HG02938 (cell line): ENCODE measurements around the gene NCAPG2.
A peak's percentile ranks its signal among the peaks of the same experiment; 100 is the strongest.

Source experiments
- ATAC-seq: cut with Tn5 transposase; IDR thresholded peaks from one replicate; pipeline ENCODE4 v1.9.1; 2021; ENCODE audit warnings: mild to moderate bottlenecking, moderate library complexity; ENCODE audit not compliant: unreplicated experiment

The NCAPG2 gene, protein sequence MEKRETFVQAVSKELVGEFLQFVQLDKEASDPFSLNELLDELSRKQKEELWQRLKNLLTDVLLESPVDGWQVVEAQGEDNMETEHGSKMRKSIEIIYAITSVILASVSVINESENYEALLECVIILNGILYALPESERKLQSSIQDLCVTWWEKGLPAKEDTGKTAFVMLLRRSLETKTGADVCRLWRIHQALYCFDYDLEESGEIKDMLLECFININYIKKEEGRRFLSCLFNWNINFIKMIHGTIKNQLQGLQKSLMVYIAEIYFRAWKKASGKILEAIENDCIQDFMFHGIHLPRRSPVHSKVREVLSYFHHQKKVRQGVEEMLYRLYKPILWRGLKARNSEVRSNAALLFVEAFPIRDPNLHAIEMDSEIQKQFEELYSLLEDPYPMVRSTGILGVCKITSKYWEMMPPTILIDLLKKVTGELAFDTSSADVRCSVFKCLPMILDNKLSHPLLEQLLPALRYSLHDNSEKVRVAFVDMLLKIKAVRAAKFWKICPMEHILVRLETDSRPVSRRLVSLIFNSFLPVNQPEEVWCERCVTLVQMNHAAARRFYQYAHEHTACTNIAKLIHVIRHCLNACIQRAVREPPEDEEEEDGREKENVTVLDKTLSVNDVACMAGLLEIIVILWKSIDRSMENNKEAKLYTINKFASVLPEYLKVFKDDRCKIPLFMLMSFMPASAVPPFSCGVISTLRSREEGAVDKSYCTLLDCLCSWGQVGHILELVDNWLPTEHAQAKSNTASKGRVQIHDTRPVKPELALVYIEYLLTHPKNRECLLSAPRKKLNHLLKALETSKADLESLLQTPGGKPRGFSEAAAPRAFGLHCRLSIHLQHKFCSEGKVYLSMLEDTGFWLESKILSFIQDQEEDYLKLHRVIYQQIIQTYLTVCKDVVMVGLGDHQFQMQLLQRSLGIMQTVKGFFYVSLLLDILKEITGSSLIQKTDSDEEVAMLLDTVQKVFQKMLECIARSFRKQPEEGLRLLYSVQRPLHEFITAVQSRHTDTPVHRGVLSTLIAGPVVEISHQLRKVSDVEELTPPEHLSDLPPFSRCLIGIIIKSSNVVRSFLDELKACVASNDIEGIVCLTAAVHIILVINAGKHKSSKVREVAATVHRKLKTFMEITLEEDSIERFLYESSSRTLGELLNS

DNA sequence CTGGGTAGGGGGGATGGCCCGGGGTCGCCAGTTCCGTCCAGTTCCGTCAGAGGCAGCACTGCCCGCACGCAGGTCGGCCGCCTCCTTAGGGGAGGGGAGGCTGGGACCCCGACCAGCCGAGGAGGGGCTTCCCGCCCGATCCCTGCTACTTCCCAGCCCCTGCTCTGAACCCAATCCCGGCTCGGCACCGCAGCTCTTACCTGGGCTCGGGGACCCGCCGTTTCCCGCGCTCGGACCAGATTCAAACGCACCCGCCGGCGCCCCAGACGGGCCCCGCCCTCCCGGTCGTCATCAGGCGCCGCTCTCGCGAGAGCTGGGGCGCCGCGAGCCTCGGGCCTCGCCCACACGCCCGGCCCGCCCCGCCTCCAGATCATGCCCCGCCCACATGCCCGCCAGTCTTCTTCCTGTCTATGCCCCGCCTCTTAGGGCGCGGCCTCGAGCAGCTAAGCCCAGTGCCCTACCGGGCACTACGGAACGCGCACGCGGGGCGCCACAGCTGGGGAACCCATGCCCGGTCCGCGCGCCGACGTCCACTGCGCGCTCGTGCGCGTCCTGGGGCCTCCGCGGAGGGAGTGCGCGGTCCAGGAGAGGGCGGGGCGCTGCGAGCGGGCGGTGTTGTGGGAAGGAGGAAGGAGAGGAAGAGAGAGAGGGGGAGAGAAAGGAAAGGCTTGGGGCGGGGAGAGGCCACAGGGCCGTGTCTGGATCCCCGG, at the start of gene NCAPG2:
Gene NCAPG2, minus strand, starts transcription at position 281 of the 710 bp plus-strand sequence. CDS start 2,905 bp downstream, outside the sequence.
- peak; percentile 91 for ATAC-seq

DNA sequence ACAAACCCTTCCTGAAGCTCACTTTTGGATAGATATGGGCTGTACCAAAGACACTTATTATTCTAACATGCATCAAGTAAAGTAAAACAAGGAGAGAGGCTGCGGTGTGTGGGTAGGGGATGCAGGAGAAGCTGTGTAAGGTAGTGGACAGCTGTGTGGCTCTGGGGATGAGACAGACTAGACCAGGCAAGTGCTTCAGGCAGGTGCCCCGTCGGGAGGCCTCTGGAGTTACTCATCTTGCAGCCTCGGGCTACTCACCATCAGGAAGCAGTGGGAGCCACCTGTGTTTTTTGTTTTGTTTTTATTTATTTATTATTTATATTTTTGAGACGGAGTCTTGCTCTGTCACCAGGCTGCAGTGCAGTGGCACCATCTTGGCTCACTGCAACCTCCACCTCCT, 49.3 kb upstream of the NCAPG2 start:
- ATAC-seq = no peak

DNA sequence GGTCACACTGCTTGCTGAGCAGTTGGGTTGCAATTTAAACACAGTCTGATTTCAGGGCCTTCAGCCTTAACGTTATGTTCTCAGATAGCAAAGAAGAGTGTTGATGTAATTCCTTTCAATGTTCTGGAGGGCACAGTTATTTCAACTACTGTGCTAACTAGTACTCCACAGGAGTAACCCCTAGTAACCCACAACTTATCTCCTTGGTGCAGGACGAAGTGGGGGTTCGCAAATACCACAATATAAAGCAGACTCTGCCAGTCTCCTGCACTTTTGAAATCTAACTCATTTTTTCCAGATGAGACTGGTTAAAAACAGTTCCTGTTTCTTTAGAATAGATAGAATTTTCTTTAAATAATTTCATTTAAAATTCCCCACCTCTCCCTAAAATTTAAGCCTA, 47.1 kb upstream of the NCAPG2 start:
- ATAC-seq = no peak

DNA sequence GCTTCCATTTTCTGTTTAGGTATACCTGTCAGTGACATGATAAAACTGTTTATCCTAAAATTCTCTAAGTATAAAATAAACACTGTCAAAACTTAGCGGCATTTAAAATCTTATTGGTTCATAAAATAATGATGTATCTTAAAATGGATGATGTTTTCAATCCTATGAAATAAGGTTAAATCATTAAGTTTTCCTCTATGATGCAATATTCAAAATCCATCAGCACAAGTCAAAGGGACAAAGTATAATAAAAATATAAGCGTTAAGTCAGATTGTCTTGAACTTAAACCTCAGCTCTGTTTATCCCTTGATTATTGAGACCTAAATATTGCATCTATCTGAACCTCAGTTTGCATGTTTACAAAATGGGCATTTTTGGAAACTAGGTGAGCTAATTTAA, 46.6 kb upstream of the NCAPG2 start:
- ATAC-seq = no peak

DNA sequence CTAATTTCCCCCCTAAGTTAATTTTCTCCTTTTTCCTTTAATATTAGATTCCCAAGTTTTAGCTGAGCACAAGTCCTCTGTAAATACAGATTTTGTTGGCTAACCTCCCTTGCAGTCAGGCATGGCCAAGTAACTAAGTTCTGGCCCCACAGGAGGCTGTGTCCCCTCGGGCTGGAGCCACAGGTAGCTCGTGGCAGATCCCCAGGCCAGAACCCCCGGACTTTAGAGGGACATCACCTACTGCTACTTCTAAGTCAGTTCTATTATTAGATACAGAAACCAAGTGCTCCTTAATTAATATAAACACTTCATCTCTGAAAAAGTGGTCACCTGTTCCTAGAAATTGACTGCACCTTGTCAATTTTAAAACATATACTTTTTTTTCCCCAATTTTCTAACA, 46.1 kb upstream of the NCAPG2 start:
- no peak for ATAC-seq

DNA sequence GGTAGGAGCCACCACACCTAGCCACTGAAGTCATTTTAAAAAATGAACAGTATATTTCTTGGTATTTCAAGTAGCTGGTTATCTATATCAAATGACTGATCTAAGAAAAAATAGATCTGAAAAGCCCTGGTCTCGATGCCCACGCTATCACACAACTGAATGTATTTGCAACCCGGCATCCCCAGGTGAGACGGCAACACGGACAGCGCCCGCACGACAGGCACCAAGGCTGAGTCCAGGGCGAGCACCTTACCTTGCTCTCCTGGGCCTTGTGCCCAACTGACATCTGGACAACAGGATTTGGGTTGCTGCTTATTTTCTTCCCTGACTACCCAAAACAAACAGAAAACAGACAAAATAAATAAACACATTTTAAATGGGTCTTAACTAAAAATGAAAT, 44.8 kb upstream of the NCAPG2 start:
- no peak for ATAC-seq

DNA sequence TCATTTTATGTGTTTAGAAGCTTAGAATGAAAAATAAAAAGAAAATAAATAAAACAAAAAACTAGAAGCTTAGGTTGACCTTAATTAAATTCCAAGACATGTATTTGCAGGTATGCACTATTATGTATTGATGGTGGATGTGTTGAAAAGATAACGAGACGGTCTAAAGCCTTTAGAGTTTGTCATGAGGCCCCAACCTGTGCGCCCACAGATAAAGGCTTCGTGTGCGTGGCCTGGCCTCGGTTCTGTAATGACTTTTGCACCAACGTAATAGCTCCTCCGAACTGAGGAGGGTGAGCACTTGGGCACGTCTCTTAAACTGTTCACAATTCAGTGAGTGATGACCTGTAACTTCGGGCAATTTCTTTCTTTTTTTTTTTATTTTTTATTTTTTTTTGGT, 43.7 kb upstream of the NCAPG2 start:
- no peak for ATAC-seq

DNA sequence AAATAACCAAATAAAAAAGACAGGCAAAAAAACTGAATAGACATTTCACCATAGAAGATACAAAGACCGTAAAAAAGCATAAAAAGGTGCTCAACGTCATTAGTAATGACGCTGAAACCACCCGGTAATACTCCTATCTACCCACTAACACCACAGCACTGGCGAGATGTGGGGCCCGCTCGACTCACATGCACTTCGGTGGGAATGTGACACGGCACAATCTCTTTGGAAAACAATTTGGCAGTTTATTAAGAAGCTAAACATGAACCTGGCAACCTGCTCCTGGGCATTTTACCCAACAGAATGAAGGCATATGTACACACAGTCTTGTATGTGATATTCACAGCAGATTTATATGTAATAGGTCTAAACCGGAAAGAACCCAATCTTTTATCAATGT, 42.8 kb upstream of the NCAPG2 start:
- ATAC-seq = no peak

DNA sequence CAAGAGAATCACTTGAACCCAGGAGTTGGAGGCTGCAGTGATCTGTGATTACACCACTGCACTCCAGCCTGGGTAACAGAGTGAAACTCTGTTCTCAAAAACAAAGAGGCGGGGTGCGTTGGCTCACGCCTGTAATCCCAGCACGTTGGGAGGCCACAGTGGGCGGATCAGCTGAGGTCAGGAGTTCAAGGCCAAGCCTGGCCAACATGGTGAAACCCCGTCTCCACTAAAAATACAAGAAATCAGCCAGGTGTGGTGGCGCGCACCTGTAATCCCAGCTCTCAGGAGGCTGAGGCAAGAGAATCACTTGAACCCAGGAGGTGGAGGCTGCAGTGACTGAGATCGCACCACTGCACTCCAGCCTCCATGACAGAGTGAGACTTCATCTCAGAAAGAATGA, 42.4 kb upstream of the NCAPG2 start:
- ATAC-seq = no peak

DNA sequence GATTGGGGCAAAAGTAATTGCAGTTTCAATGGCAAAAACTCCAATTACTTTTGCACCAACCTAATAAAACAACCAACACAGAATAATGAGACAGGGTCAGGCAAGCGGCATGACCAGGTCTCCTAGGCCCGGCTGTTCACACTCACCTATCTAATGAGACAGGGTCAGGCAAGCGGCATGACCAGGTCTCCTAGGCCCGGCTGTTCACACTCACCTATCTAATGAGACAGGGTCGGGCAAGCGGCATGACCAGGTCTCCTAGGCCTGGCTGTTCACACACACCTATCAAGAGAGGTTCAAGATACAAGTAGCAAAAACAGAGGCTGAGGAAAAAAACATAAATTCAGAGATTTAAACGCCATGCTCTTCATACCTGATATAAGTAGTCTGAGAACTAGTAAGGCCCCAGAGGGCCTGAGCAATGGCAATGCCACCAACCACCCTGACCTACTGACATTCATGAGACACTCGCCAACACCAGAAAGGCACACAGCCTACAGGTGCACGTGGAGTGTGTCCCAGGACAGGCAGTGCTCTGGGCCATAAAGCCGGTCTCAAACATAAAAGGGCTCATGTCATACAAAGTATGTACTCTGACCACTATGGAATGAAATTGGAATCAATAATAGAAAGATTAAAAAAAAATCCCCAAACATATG, 40.6 kb upstream of the NCAPG2 start:
- ATAC-seq = no peak

DNA sequence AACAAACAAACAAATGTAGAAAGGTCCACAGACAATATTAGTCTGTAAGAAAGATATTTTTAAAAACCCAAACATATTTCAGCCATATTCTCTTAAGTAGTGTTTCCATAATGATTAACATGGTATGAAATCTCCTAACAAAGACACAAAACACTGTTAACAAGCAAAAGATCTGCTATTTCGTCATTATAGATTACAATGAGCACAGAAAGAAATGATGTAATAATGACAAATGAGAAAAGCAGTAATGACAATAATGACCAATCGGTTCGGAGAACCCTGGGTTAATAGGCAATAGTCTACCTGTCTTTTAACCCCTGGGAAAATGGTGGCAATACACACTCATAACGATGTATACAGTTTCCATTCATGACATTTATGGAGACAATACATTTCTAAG, 39.5 kb upstream of the NCAPG2 start:
- ATAC-seq = no peak

DNA sequence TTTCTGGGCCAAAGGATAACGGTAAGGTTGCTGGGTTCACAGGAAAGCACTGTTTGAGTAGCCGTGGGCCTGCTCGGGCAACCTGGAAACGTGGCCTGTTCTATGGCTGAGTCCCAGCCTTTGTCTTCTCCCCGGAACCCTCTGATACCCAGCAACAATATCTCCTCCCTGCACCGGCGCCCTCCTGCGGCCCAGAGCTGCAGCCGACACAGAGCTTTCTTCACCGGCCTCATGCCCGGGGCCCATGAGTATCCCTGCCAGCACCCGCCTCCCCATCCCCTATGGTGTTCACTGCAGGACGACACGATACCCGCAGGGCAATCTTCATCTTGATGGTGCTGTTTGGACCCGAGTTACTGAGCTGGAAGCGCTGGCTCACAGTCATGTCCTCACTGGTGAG, 38.6 kb upstream of the NCAPG2 start:
- ATAC-seq = no peak

DNA sequence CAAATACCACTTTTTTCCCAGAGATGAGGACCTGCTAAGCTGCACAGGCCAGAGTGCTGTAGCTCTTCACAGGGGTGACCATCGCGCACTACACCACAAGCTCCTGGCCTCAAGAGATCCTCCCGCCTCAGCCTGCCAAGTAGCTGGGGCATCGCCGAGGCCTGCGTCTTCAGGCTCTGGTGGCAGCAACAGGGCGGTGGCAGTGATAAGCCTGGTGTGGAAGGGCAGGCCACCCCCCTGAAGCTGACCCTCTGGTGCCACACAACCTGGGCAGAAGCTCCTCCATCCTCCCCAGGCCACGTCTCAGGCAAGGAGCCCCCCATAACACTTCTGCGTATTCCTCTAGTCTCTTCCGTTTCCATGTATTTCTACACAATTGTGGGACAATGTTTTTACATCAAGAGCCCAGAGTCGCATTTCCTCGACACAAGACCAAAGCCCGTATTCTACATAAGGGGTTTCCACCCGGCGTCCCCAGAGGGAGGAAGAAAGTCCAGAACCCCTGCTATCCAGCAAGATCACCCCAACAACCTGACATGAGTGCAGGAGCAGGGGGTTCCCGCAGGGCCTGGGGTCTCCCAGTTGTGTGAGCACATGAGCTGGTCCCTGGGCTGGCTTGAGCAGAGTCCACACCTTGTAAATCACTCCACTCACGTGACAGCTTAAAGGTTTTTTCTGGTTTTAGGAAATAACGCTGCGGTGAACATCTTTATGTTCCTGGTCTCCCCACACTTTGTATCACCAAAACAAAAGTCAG, 37.6 kb upstream of the NCAPG2 start:
- no peak for ATAC-seq

DNA sequence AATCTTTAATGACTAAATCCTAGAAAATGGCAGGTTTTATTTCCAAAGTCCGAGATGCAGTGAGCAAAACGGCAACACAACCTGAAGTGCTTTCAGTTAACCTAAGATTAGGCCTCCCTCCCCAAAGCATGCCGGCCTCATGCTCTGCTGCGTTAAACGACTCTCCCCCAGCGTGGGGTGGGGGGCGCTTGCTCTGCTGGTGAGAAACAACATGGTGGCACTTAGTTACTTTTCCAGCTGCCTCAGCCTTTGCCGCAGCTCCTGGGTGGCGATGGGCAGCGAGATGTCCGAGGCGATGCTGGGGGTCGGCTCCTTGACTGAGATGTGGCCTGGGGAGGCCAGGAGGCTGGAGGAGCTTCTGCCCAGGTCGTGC, 36.7 kb upstream of the NCAPG2 start:
- ATAC-seq = no peak

DNA sequence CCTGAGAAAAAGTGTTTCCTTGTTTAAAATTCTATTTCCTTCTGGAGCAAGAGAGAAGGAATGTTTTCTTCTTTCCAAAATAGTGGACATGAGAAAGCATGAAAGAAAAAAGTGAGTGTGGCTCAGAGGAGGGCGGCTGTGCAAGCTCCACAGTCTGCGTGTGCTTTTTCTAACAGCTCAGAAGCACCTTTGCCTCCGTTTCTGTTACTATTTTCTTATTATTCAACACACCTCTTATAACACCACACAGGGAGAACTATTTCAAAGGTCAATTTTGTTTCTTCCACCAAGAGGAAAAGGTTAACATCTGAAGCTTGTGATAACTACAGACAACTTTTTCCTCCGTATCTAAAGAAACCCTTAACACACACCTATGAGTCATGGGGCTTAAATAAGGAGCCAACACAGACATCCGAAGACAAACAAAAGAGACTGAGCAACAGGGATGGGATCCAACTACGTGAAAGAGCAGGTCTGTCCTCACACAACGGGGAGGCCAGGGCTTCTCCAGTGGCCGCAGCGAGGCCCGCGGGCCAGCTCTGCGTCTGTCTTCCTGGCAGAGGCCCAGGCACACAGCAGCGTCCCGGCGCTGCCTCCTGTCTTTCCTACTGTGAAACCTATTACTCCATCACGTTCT, 36.2 kb upstream of the NCAPG2 start:
- ATAC-seq = no peak

DNA sequence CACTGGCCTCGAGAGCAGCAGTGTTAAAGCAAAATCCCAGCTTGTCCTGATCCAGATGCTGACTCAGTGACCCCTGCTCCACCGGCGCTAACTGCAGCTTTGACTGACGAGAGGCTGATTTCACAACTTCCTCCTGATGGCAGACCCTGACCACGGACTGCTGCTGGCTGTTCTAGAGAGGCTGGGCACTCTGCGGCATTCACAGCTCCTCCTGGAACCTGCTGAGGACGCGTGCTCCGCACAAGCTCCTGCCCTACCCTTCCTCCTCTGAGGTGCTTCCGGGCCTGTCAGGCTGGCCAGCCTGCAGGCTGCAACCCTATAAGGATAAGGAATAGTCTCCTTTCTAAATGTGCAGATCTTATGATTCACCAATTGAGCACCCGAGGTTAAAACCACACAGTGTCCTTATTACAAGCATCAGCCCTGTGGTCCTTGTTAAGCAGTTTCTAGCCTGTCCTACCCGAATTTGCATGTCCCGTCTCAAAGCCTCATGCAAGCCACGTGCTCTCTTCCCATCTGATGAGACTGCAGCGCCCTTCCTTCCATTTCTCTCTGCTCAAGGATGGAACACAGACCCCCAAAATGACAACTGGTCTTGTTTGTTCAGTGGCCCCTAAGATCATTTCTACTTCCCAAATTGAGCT, 35.5 kb upstream of the NCAPG2 start:
- no peak for ATAC-seq

DNA sequence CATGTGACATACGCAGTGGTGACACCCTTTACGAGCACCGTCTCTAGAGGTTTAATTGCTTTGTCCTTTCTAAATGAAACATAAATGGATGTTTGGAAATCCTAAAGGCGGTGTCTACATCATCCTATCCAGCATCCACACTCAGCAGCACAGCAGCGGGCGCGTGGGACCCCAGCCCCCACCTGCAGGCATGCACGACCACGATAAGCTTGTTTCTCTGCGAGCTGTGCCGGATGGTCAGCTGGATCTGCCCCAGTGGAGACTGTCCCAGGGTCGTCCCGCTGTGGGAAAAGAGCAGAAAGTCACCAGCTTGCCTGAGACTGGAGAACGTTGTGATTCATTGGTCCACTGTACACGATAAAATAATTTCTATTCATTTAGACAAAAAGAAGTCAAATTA, 34.2 kb upstream of the NCAPG2 start:
- ATAC-seq = no peak

DNA sequence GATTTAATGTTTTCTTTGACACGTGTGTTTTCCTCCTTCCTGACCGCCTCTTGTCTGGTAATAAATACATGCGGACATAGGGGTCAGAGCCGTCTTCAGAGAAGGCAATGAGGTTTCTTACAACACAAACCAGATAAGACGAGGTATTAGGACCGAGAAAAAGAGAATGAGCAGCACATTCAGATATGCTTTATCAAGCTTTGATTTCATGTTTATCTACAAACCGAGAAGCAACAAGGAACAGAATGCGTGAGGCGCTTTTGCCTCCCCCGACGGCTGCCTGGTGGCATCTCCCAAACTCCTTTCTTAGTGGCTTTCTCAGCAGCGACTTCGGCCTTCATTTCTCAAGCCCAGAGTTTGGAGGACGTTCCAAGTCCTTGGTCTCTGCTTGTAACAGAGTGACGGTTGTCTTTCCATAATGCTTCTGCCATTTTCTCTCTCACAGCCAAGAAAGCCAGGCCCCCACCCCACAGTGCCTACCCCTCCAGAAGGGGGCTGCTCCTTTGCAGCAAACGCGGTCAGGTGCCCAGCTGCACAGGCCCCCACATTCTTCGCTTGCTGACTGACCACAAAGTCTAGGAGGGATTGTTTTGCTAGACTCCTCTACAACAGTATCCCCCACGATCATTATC, 32.6 kb upstream of the NCAPG2 start:
- no peak for ATAC-seq
